Inflammatory macrophage treated with lipopolysaccharide for 4 hours (primary cell): ENCODE measurements around the gene PLA2G2A.
"Not testable (repeated sequence)": the region's sequence is repeated elsewhere in the genome, so short reads cannot be mapped to it uniquely, and the experiment has no call there.

Experiments
- DNase-seq: peaks from one replicate; pipeline ENCODE4 v3.0.0-alpha.2; 2020

Gene PLA2G2A, protein sequence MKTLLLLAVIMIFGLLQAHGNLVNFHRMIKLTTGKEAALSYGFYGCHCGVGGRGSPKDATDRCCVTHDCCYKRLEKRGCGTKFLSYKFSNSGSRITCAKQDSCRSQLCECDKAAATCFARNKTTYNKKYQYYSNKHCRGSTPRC

DNA sequence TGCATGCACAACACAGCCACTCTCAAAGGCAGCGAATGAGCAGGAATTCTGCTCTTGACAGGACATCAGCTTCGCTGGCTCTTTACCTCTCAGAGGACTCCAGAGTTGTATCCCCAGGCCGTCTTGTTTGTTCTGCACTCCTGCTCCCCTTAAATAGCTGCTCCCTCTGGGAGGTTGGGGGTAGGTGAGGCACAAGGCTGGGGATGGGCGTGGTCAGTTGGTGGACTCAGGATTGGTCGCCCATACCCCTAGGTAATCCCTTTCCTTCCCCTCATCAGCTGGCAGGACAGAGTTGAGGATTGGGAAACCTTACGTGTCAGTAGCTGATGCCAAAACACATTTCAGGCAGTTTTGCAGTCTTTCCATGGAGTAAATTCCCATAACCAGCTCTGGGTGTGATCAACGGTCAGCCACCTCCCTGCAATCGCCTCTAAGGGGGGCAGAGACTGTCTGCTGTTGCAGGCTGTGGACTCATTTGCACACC lies at the start of gene PLA2G2A:
Gene PLA2G2A, minus strand, starts transcription at position 125 of the 484 bp plus-strand sequence. CDS start 845 bp downstream, outside the sequence.
- DNase-seq, result no peak

DNA sequence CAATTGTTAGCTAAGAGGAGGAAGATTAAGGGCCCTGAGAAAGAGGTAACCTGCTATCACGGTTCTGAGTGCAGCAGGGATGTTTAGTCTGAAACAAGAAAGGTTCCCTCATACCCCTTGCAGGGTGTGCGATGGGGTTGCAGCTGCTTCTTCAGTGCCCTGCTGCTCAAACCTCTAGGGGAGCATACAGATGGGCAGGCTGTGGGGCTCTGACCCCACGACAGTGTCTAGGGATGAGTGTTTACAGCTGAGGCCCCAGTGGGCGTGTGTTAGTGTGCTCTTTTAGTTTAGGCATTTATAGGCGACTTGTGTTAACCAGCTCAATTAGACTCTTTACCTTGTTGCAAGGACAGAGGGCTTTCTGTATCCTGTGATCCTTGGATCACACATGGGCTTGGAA lies 49.3 kb upstream of the PLA2G2A start:
- no peak for DNase-seq

DNA sequence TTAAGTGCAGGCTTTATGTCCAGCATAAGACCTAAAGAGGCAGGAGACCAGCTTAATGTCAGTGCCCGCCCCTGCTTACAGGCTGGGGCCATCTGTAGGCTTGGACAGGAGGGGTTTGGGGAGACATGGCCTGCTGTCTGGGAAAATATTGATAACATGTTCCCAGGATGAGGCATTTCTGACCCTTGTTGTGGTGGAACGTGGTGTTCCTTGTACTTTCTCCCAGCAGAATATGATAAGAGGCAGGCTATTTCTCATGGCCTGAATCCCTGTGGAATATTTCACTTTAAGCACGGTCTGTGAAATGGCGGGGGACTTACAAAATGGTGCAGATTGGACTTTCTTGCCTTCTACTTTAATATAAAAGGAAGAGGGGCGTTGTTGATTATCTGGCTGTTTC lies 48.7 kb upstream of the PLA2G2A start:
- no peak for DNase-seq

DNA sequence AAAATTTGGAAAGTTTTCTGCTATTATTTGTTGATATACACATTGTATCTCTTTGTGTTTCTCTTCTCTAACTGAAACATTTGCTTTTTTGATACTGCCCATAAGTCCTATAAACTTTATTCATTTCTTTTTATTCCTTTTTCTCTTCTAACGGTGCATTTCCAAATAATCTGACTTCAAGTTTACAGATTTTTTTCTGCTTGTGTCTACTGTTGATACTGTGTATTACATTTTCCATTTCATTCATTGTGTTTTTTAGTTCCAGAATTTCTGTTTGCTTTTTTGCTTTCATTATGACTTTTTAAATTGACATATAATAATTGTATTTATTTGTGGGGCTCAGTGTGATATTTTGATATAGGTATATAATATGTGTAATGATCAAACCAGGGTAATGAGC lies 38.3 kb upstream of the PLA2G2A start:
- no peak for DNase-seq

DNA sequence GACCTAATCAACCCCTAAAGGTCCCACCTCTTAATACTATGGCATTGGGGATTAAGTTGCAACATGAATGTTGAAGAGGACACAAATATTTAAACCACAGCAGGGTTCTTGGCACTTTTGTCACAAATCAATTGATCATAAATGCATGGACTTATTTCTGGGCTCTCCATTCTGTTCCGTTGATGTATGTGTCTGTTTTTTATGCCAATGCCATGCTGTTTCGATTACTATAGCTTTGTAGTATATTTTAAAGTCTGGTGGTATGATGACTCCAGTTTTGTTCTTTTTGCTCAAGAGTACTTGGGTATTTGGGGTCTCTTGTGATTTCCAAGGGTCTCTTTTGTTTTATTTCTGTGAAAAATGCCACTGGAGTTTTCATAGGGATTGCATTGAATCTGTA lies 34.7 kb upstream of the PLA2G2A start:
- no peak for DNase-seq

DNA sequence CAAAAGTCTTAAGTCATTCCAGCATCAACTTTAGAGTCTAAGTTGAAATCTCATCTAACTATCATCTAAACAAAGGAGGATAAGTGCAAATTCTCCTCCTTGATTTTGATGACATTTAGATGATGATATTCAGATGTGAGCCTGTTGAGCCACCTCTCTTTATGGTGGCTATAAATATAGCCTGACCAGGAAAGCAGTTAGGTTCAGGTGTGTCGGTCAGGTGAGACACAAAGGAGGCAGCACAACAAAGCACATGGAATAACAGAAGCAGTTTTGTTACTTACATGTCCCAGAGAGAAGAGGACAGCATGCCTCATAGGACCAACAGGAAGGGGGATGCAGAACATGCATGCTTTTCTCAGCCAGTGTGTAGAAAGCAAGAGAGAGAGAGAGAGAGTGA lies 30.6 kb upstream of the PLA2G2A start:
- no peak for DNase-seq

DNA sequence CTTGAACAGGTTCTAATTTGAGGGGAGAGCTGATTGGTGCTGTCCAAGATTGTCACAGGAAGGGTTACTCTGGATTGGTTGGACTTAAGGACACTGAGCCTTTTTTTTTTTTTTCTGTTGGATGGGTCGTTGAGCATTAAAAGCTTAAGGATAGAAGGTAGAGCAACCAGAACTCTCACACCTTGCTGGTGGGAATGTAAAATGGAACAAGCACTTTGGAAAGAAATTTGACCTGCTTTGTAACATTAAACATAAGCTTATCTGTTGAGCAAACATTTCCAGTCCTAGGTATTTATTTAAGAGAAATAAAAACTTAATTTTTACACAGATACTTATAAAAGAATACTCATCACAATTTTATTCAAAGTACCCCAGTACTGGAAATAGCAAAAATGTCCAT lies 29.8 kb upstream of the PLA2G2A start:
- no peak for DNase-seq

DNA sequence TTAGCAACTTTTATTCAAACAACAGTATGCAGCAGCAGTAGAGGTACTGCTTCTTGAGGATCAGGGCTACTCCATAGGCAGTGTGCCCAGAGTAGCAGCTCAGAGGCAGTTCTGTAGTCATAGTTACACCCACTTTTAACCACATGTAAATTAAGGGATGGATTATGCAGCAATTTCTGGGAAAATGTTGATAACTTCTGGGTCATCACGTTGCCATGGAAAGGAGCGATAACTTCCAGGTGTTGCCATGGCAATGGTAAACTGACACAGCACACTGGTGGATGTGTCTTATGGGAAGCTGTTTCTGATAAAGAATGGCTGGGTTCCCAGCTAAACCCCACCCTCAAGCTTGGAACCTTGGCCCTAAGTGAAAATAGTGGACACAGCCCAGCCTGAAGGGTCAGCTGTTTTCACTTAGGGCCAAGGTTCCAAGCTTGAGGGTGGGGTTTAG lies 29.0 kb upstream of the PLA2G2A start:
- no peak for DNase-seq

DNA sequence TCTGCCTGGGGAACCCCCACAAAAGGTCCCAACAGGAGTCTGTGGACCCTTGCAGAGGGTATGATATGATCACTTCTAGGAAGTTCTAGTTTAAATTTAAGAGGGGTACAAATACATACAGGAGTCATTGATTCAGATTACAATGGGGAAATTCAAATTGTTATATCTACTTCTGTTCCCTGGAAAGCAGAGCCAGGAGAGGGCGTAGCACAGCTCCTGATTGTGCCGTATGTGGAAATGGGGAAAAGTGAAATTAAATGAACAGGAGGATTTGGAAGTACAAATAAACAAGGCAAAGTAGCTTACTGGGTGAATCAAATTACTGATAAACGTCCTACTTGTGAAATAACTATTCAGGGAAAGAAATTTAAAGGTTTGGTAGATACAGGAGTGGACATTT lies 19.4 kb upstream of the PLA2G2A start:
- not testable (repeated sequence) for DNase-seq

DNA sequence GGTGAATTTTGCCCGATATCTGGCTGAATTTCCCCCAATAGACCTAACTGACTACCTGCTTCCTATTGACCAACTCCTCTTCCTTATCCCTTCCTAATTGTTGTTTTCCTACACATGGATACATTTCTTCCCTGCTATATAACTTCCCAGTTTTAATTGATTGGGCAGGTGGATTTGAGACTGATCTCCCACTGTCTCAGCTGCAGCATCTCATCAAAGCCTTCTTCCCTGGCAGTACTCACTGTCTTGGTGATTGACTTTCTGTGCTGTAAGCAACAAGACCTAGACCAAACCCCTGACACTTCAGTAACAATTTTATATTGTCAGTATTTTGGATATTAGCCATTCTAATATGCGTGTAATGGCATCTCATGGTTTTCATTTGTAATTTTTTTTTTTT lies 11.3 kb upstream of the PLA2G2A start:
- no peak for DNase-seq

DNA sequence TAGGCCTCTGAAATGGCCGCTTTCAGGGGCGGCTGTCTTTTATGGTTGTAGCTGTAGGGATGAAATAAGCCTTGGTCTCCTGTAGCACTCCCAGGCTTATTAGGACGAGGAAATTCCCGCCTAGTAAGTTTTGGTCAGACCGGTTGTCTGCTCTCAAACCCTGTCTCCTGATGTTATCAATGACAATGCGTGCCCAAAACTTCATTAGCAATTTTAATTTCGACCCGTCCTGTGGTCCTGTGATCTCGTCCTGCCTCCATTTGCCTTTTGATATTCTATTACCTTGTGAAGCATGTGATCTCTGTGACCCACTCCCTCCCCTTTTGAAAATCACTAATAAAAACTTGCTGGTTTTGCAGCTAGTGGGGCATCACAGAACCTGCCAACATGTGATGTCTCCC lies 10.8 kb upstream of the PLA2G2A start:
- not testable (repeated sequence) for DNase-seq

DNA sequence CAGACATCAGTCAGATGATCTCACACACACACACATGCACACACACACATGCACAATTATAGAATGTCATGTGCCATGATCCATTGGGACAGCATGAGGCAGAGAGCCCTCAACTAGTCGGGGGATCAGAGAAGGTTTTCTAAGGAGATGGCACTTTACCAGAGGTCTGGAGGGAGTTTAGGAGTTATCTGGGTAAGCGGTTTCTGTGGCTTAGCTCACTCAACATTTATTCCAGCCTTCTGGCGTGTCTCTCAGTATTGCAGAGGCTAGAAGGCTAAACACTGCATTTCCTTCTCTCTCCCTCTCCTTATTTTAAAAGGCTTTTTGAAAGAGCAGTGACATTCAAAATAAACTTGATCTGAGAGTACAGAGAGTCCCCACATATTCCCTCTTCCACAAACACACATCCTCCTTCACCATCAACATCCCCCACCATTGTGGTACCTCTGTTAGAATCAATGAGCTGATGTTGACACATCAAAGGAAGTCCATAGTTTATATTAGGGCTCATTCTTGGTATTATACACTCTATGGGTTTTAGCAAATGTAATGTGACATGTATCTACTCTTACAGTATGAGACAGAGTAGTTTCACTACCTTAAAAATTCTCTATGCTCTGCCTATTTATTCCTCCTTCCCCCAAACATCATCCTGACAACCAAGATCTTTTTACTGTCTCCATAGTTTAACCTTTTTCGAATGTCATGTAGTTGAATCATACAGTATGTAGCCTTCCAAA lies 9.0 kb upstream of the PLA2G2A start:
- DNase-seq, result no peak

DNA sequence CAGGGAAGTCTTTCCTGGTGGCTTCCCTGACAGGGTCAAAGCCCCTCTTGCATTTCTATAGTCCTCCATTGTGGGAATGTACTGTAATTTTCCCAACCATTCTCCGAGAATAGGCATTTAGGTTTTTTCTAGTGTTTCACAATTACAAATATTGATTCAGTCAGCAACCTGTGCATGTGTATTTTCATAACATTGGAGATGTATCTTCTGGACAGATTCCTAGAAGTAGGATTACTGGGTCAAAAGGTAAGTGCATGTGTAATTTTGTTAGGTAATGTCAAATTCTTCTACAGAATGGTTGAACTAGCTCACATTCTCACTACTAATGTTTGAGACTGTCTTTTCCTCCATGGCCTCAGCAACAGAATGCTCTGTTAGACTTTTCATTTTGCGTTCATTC lies 8.3 kb upstream of the PLA2G2A start:
- DNase-seq, result no peak

DNA sequence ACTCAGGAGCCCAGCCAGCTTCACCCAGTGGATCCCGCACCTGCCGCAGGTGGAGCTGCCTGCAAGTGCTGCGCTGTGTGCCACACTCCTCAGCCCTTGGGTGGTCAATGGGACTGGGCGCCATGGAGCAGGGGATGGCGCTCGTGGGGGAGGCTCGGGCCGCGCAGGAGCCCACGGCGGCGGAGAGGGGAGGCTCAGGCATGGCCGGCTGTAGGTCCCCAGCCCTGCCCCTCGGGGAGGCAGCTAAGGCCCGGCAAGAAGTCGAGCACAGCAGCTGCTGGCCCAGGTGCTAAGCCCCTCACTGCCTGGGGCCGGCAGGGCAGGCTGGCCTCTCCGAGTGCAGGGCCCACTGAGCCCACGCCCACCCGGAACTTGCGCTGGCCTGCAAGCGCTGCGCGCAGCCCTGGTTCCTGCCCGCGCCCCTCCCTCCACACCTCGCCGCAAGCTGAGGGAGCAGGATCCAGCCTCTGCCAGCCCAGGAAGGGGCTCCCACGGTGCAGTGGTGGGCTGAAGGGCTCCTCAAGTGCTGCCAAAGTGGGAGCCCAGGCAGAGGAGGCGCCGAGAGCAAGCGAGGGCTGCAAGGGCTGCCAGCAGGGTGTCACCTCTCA lies 5.1 kb upstream of the PLA2G2A start:
- DNase-seq, result not testable (repeated sequence)

DNA sequence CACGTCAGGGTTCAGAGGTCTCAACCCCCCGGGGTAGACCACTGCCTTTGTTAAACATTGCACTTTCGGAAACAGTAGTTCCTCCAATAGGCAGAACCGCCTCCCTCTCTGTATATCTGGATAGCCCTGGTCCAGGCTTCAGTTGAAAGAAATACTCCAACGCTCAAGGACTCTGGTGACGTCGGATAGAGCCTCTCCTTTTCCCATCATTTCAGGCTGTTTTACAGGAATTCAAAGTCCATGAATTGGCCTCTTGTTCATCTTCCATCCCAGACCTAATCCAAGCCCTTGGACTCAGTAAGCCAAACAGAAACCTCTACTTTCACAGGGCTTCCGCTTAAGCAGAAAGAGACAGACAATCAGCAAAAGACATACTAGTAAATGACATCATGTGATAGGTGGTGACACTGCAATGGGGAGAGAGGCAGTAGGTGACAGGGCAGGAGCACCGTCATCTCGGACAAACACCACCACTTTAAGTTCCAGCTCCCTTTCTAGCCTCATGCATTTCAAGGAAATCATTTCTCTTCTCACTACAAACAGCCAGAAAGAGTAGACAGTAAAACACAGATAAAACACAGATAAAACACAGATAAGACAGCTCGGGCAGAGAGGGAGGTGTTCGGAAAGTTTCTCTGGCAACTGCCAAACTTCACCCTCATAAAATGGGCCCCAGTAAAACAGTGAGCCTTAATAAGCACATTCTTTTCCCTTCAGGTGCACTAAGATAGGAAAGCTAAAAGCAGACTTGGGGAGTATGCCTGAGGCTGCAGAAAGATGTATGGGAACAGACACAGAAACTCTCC lies 2.3 kb upstream of the PLA2G2A start:
- no peak for DNase-seq

DNA sequence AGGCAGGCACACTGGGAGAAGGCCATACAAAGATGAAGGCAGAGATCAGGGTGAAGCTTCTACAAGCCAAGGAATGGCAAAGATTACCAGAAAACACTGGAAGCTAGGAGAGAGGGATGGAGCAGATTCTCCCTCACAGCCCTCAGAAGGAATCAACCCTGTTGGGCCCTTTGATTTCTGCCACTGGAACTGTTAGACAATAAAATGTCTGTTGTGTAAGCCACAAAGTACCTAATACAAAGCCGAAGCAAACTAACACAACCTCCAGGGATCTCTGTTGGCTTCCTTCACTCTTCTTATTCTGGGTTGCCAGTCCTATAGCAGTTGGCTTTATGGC lies 1.7 kb upstream of the PLA2G2A start:
- no peak for DNase-seq

DNA sequence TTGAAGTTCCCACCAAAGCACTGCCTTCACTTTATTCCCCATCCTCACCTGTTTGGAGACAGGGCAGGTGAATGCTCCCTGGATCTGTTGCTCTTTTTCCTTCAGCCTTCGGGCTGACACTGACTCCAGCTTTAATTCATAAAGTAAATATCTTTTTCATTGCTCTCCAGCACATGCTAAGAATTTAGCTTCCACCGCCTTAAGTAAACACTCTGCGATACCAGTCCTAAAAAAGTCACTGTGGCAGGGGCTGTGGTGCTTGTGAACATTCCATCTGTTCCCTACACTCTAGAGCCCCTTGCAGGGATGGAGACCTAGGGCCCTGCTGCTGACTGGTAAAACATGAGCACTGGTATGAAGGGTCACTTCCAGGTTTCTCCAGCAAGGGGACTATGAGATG lies 896 bp upstream of the PLA2G2A start:
- no peak for DNase-seq

DNA sequence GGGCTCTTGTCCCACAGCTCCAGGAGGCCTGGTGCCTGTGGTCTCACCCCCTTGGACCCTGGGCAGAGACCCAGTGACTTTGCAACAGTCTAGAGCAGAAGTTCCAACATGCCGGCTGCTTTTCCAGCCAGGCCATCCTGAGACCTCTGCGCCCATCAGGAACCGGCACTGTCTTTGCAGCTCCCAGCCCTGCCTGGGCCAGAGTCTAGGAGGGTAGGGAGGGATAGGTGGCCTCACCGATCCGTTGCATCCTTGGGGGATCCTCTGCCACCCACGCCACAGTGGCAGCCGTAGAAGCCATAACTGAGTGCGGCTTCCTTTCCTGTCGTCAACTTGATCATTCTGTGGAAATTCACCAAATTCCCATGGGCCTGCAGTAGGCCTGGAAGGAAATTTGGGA lies 1.3 kb downstream of the PLA2G2A start:
- DNase-seq, result no peak

DNA sequence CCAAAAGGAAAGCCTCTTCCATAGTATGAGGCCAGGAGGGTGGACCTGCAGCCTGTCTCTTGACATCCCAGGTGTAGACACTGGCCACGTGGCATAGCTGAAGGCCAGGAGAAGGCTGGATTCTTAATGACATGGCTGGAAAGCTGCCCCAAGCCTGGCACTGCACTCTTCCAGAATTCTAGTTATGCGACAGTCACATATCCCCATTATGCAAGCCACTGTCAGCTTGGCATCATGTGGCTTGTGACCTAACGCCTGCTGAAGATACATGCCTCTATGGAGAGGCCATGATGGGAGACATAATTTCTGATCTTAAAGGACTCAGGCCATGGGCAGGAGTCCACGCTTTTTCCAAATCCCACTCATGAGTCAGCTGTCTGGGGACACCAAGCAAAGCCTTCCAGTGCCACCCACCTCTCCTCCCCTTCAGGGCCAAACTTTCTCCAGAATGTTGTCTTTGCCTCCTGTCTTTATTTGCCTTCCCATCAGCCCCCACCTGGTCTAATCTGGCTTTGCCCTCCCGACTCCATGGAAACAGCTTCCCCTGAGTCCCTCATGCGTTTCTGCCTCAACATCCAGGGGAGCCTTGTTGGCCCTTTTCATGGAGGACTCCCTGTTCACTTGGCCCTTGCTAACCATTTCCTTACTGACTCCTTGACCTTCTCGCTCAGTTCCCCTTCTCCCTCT lies 3.0 kb downstream of the PLA2G2A start:
- DNase-seq, result no peak

DNA sequence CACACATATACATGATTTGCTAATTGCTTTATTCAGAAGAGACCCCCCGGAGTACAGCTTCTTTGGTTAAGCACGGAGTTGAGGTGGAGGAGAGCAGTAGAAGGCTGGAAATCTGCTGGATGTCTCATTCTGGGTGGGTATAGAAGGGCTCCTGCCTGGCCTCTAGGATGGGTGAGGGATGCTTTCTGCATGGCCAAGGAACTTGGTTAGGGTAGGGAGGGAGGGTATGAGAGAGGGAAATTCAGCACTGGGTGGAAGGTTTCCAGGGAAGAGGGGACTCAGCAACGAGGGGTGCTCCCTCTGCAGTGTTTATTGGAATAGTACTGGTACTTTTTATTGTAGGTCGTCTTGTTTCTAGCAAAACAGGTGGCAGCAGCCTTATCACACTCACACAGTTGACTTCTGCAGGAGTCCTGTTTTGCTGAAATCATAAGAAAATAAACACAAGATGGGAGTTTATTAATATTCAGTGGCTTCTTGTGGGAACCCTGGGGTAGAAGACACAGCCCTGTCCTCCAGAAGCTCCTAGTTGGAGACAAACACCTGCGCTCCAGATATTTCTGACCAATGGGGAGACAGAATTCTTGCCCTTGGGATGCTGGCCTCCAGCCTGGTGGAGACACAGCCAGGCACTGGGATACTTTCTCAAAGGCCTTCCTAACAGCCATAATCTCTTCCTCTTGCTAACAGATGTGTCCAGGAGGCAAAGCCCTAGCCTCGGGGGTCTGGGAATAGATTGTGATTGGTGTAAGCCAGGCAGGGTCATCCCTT lies 3.8 kb downstream of the PLA2G2A start:
- DNase-seq, result no peak

DNA sequence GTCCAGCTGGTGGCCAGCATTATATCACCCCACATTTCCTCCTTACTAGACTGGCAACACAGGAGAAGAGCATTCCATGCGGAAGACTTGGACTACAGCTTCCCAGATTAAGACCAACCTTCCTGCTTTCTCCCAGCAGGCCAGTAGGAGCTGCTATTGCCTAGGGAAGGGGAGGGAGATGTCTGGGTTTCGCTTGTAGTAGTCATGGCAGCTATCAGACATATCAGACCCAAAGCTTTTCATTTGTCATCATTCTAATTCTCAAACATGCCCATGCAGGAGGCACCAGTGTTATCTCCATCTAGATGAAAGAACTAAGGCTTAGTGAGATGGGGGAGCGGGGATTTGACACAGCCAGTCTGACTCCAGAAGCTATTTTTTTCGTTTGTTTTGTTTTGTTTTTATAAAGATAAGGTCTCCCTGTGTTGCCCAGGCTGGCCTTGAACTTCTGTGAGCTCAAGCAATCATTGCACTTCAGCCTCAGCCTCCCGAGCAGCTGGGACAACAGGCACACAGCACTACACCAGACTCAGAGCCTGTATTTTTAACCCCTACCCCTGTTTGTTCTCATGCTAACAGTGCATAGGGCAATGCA lies 4.5 kb downstream of the PLA2G2A start:
- DNase-seq, result peak; percentile 27

DNA sequence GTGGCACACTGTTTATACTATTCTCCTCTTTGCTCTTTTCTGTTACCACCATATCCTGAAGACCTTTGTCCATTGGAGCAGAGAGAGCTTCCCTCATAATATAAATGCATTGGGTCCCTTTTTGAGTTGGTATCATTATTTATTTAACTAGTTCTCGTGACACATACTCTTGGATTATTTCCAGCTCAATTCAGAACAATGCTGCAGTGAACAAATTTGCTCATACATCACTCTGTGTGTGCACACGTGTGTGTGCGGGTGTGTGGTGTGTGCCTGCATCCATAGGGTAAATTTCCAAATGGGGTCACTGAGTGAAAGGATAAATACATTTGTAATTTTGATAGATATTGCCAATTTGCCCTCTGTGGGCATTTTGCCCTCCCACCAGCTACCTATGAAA lies 5.8 kb downstream of the PLA2G2A start:
- no peak for DNase-seq
